ENCODE measurements around the gene NUP205. TPM values are rescaled to one million over a fixed set of nuclear protein-coding genes. Genes with fewer than 3 reads are reported as not detected.

Gene NUP205
- total RNA-seq, 2 donors from 2014 or later, result 118 to 129 TPM

DNA sequence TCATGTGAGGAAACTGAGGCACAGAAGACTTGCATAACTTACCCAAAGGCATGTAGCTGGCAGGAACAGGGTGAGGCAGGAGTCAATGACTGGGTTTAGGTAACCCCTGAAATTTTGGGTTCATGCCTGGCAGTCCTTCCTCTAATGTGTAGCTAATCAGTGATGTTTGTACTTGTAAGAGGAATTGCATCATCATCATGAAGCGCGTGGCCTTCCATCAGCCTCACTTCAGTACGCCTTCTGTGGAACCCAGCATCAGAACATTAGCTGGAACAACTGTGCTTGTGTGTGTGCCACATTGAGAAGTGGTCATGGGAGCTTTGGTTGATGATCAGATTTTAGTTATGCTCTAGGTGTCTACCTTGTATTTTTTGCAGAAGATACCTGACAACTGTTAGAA, 86.4 kb downstream of the NUP205 start:
- no peaks in the 10 kb centered on the region for H3K4me1 Mint-ChIP-seq
- no peak overlapping the region for H3K9ac ChIP-seq (ENCODE audit: extremely low read depth, low read length, poor library complexity, severe bottlenecking)
- no peak overlapping the region for H3K4me3 ChIP-seq (ENCODE audit: low read length)
- H3K27ac Mint-ChIP-seq, result no peak overlapping the region
- H3K4me3 Mint-ChIP-seq, result no peak overlapping the region
- no peaks in the 10 kb centered on the region for H3K27me3 ChIP-seq (ENCODE audit: control insufficient read depth, insufficient read depth, low read length, poor library complexity, severe bottlenecking)
- H3K36me3 ChIP-seq (ENCODE audit: control insufficient read depth, insufficient read depth, low read length), result peaks cover 94% of the 10 kb centered on the region
- 96 to 97% methylated on average over 3 of the region's 3 CpGs for WGBS, 2 experiments (ENCODE audit: insufficient coverage in 1 of 2, insufficient read length in 1 of 2)
- H3K36me3 Mint-ChIP-seq (ENCODE audit: low read depth), result peaks cover 57% of the 10 kb centered on the region
- TF ChIP-seq, protein P1, sequence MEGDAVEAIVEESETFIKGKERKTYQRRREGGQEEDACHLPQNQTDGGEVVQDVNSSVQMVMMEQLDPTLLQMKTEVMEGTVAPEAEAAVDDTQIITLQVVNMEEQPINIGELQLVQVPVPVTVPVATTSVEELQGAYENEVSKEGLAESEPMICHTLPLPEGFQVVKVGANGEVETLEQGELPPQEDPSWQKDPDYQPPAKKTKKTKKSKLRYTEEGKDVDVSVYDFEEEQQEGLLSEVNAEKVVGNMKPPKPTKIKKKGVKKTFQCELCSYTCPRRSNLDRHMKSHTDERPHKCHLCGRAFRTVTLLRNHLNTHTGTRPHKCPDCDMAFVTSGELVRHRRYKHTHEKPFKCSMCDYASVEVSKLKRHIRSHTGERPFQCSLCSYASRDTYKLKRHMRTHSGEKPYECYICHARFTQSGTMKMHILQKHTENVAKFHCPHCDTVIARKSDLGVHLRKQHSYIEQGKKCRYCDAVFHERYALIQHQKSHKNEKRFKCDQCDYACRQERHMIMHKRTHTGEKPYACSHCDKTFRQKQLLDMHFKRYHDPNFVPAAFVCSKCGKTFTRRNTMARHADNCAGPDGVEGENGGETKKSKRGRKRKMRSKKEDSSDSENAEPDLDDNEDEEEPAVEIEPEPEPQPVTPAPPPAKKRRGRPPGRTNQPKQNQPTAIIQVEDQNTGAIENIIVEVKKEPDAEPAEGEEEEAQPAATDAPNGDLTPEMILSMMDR (conservative IDR thresholded peaks at IDR 0.05), result no peak
- H3K27ac ChIP-seq (ENCODE audit: low read depth, low read length), result no peak overlapping the region
- H3K9me3 ChIP-seq (ENCODE audit: control insufficient read depth, low read length), result no peaks in the 10 kb centered on the region
- H3K9me3 Mint-ChIP-seq, result no peaks in the 10 kb centered on the region
- DNase-seq, result no peak
- no peaks in the 10 kb centered on the region for H3K27me3 Mint-ChIP-seq (ENCODE audit: insufficient read depth)
- H3K4me1 ChIP-seq (ENCODE audit: control insufficient read depth, insufficient read depth, low read length), result no peaks in the 10 kb centered on the region

DNA sequence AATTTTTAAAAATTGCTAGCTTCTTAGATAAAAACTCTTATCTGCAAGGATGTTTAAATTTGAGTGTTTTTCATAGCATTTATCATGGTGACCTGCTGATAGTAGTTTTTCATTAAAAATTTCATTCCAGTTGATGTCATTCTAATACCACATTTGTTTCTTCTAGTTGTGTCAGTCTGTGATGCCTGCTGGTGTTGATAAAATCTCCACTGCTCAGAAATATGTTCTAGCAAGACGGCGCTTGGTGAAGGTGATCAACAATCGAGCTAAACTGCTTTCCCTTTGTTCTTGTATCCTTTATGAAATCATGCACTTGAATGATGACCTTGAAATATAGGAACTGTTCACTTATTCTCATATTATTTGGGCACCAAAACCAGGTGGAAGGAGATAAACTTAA, 87.0 kb downstream of the NUP205 start:
- WGBS, 2 experiments (ENCODE audit: insufficient coverage in 1 of 2, insufficient read length in 1 of 2), result 93 to 95% methylated on average over 2 to 3 of the region's 3 CpGs
- H3K27me3 ChIP-seq (ENCODE audit: control insufficient read depth, insufficient read depth, low read length, poor library complexity, severe bottlenecking), result no peaks in the 10 kb centered on the region
- no peaks in the 10 kb centered on the region for H3K27me3 Mint-ChIP-seq (ENCODE audit: insufficient read depth)
- DNase-seq, result no peak
- H3K4me3 Mint-ChIP-seq, result no peak overlapping the region
- H3K36me3 Mint-ChIP-seq (ENCODE audit: low read depth), result peaks cover 55% of the 10 kb centered on the region
- TF ChIP-seq, protein P1 (conservative IDR thresholded peaks at IDR 0.05), result no peak
- H3K27ac Mint-ChIP-seq, result no peak overlapping the region
- H3K36me3 ChIP-seq (ENCODE audit: control insufficient read depth, insufficient read depth, low read length), result peaks cover 93% of the 10 kb centered on the region
- H3K4me1 ChIP-seq (ENCODE audit: control insufficient read depth, insufficient read depth, low read length), result no peaks in the 10 kb centered on the region
- H3K9me3 ChIP-seq (ENCODE audit: control insufficient read depth, low read length), result no peaks in the 10 kb centered on the region
- H3K27ac ChIP-seq (ENCODE audit: low read depth, low read length), result no peak overlapping the region
- H3K4me1 Mint-ChIP-seq, result no peaks in the 10 kb centered on the region
- H3K9ac ChIP-seq (ENCODE audit: extremely low read depth, low read length, poor library complexity, severe bottlenecking), result no peak overlapping the region
- no peak overlapping the region for H3K4me3 ChIP-seq (ENCODE audit: low read length)
- H3K9me3 Mint-ChIP-seq, result no peaks in the 10 kb centered on the region

DNA sequence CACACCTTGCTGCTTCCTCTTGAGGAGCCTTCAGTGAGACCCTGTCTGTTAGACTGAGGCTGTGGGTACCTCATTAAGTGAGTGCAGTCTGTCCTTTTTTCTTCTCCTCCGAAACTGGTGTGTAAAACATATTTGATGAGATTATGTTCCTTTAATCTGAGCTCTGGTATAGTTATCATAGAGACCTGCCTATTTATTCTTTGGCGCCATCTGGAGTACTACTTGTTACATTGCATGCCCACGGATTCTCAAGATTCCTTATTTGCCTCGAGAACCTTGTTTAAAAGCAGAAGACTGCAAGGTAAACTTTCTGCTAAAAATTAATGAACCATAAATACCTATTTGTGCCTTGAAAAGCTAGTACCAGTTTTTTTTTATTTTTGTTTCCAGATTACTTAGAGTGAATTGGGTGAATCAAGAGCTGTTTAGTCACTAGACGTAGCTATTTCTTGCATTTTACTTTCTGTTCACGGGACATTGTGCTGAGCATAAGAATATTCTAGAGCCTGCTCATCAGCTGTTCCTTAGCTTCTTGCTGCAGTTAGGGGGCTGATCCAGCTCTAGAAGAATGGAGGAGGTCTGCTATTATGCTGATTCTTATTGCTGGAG, 87.7 kb downstream of the NUP205 start:
- H3K36me3 Mint-ChIP-seq (ENCODE audit: low read depth), result peaks cover 50% of the 10 kb centered on the region
- no peak overlapping the region for H3K9ac ChIP-seq (ENCODE audit: extremely low read depth, low read length, poor library complexity, severe bottlenecking)

More for the DNA sequence above, 87.7 kb downstream of the NUP205 start:
- TF ChIP-seq, protein P1 (conservative IDR thresholded peaks at IDR 0.05), result peak; percentile 82
- H3K9me3 ChIP-seq (ENCODE audit: control insufficient read depth, low read length), result no peaks in the 10 kb centered on the region
- Mint-ChIP-seq H3K9me3 (no peaks in the 10 kb centered on the region), H3K4me3 (no peak overlapping the region), H3K4me1 (peaks cover under 1% of the 10 kb centered on the region), H3K27me3 (ENCODE audit: insufficient read depth) (no peaks in the 10 kb centered on the region), H3K27ac (no peak overlapping the region)
- H3K4me1 ChIP-seq (ENCODE audit: control insufficient read depth, insufficient read depth, low read length), result no peaks in the 10 kb centered on the region
- no peak for DNase-seq
- 73 to 79% methylated on average over 5 to 6 of the region's 6 CpGs for WGBS, 2 experiments (ENCODE audit: insufficient coverage in 1 of 2, insufficient read length in 1 of 2)
- H3K4me3 ChIP-seq (ENCODE audit: low read length), result no peak overlapping the region
- no peak overlapping the region for H3K27ac ChIP-seq (ENCODE audit: low read depth, low read length)
- no peaks in the 10 kb centered on the region for H3K27me3 ChIP-seq (ENCODE audit: control insufficient read depth, insufficient read depth, low read length, poor library complexity, severe bottlenecking)
- H3K36me3 ChIP-seq (ENCODE audit: control insufficient read depth, insufficient read depth, low read length), result peaks cover 86% of the 10 kb centered on the region
